Testis (tissue), 2 donors: ENCODE results near the gene USP36.

ENCODE experiments used
- POLR2A ChIP-seq: fragments of 450-650 bp; IDR thresholded peaks from one replicate; pipeline ENCODE4 v1.6.1; 2017; ENCODE audit warnings: antibody characterized with exemption, mild to moderate bottlenecking, moderate library complexity
- TF ChIP-seq, protein P1 (sequence below), 3 experiments: fragments of 450-650 bp in 2 of 3; fragments of 200-600 bp in 1 of 3; sonication (generic) in 1 of 3; IDR thresholded peaks; one replicate each; pipeline ENCODE4 v1.5.1; 2016 to 2019; ENCODE audit warnings: antibody characterized with exemption in 3 of 3, mild to moderate bottlenecking in 2 of 3, moderate library complexity in 1 of 3

DNA sequence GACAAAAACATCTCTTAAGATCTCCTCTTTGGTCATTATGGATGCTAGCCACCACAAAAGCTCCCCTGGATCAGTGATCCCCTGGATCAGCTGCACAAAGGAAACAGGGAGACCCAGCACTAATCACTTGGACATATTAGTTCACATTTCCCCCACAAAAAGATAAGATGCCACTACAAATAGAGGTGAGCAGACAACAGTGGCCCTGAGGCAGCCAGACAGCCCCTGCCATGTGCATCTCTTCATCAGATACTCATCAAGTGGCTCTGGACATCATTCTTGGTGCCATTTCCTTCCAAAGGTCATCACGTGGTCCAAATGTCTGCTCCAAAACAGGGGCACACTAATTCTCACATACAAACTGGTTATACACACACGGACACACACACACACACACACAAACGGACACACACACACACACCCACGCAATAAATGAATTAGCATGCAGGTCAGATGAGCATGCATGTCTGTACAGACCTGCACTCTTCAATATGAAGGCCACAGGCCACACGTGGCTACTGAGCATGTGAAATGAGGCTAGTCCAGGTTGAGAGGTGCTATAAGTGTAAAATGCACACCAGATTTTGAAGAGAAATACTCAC lies 4.1 kb downstream of the USP36 start:
- TF ChIP-seq, protein P1, sequence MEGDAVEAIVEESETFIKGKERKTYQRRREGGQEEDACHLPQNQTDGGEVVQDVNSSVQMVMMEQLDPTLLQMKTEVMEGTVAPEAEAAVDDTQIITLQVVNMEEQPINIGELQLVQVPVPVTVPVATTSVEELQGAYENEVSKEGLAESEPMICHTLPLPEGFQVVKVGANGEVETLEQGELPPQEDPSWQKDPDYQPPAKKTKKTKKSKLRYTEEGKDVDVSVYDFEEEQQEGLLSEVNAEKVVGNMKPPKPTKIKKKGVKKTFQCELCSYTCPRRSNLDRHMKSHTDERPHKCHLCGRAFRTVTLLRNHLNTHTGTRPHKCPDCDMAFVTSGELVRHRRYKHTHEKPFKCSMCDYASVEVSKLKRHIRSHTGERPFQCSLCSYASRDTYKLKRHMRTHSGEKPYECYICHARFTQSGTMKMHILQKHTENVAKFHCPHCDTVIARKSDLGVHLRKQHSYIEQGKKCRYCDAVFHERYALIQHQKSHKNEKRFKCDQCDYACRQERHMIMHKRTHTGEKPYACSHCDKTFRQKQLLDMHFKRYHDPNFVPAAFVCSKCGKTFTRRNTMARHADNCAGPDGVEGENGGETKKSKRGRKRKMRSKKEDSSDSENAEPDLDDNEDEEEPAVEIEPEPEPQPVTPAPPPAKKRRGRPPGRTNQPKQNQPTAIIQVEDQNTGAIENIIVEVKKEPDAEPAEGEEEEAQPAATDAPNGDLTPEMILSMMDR (IDR thresholded peaks at IDR 0.05): no peak
- no peak for TF ChIP-seq POLR2A
